Mesenchymal stem cell (in vitro differentiated cells and primary cell): ENCODE measurements around the gene PIBF1.

Source experiments
- DNase-seq: peaks from one replicate; pipeline ENCODE4 v3.0.0-alpha.2; 2013
- H2AFZ ChIP-seq: one replicate; pipeline ENCODE4 v1.6.1; 2013; ENCODE audit warnings: low read depth, mild to moderate bottlenecking, control low read depth, inconsistent platforms, low read length, moderate library complexity
- H2AK5ac ChIP-seq: 2 replicates; pipeline ENCODE4 v1.6.1; 2013; ENCODE audit warnings: low read length, moderate library complexity, mild to moderate bottlenecking, inconsistent platforms; ENCODE audit not compliant: severe bottlenecking
- H2BK120ac ChIP-seq: one replicate; pipeline ENCODE4 v1.6.1; 2013; ENCODE audit warnings: low read depth, mild to moderate bottlenecking, inconsistent platforms, low read length, moderate library complexity
- H2BK12ac ChIP-seq, 2 experiments: one replicate each; pipeline ENCODE4 v1.6.1; 2013; ENCODE audit warnings: inconsistent platforms in 2 of 2, low read length in 2 of 2, mild to moderate bottlenecking in 2 of 2, moderate library complexity in 2 of 2, control low read depth in 1 of 2
- H2BK15ac ChIP-seq: one replicate; pipeline ENCODE4 v1.6.1; 2013; ENCODE audit warnings: mild to moderate bottlenecking, low read depth, inconsistent platforms; ENCODE audit not compliant: poor library complexity, severe bottlenecking
- H2BK5ac ChIP-seq: 2 replicates; pipeline ENCODE4 v1.6.1; 2013; ENCODE audit warnings: low read depth, mild to moderate bottlenecking, low read length, control low read depth, inconsistent platforms; ENCODE audit not compliant: poor library complexity, severe bottlenecking
- H3K14ac ChIP-seq, 2 experiments: one replicate each; pipeline ENCODE4 v1.6.1; 2013; ENCODE audit warnings: inconsistent platforms in 2 of 2, low read length in 2 of 2, control low read depth in 1 of 2, mild to moderate bottlenecking in 1 of 2, moderate library complexity in 1 of 2
- H3K18ac ChIP-seq, 2 experiments: one replicate each; pipeline ENCODE4 v1.6.1; 2013; ENCODE audit warnings: inconsistent platforms in 2 of 2, low read length in 2 of 2, control low read depth in 1 of 2, low read depth in 1 of 2, mild to moderate bottlenecking in 1 of 2
- H3K23ac ChIP-seq, 2 experiments: one replicate each; pipeline ENCODE4 v1.6.1; 2013; ENCODE audit warnings: inconsistent platforms in 2 of 2, low read length in 2 of 2, mild to moderate bottlenecking in 2 of 2, moderate library complexity in 2 of 2, control low read depth in 1 of 2
- H3K27ac ChIP-seq: 2 replicates; pipeline ENCODE4 v1.5.1; 2013; ENCODE audit warnings: mild to moderate bottlenecking, moderate library complexity, low read length, control low read depth, inconsistent platforms; ENCODE audit not compliant: poor library complexity, severe bottlenecking
- H3K27me3 ChIP-seq, 2 experiments: 2 replicates each; pipeline versions ENCODE4 v1.6.1 to v1.7.0; 2013; ENCODE audit warnings: low read length in 2 of 2, mild to moderate bottlenecking in 2 of 2, moderate library complexity in 2 of 2, control low read depth in 1 of 2, inconsistent platforms in 1 of 2; ENCODE audit not compliant: control insufficient read depth in 1 of 2, insufficient read depth in 1 of 2
- H3K36me3 ChIP-seq, 2 experiments: 2 replicates each; pipeline versions ENCODE4 v1.6.1 to v1.7.0; 2013; ENCODE audit warnings: low read length in 2 of 2, control low read depth in 1 of 2, inconsistent platforms in 1 of 2, low read depth in 1 of 2, mild to moderate bottlenecking in 1 of 2; ENCODE audit not compliant: insufficient read depth in 2 of 2, control insufficient read depth in 1 of 2
- H3K4ac ChIP-seq, 2 experiments: one replicate each; pipeline ENCODE4 v1.6.1; 2013; ENCODE audit warnings: inconsistent platforms in 2 of 2, low read length in 2 of 2, mild to moderate bottlenecking in 2 of 2, moderate library complexity in 2 of 2, control low read depth in 1 of 2, low read depth in 1 of 2
- H3K4me1 ChIP-seq: 2 replicates; pipeline ENCODE4 v1.6.1; 2013; ENCODE audit warnings: low read depth, low read length, control low read depth; ENCODE audit not compliant: control insufficient read depth, insufficient read depth
- H3K4me2 ChIP-seq: 2 replicates; pipeline ENCODE4 v1.6.1; 2013; ENCODE audit warnings: low read length, mild to moderate bottlenecking, inconsistent platforms; ENCODE audit not compliant: poor library complexity, severe bottlenecking
- H3K4me3 ChIP-seq, 2 experiments: 2 replicates each; pipeline versions ENCODE4 v1.5.1 to v1.7.0; 2013; ENCODE audit warnings: low read length in 2 of 2, mild to moderate bottlenecking in 2 of 2, control low read depth in 1 of 2, low read depth in 1 of 2; ENCODE audit not compliant: insufficient read depth in 1 of 2
- H3K79me1 ChIP-seq: replicated peaks from 2 replicates; pipeline ENCODE4 v1.6.1; 2013; ENCODE audit warnings: mild to moderate bottlenecking, control low read depth, low read length, inconsistent platforms; ENCODE audit not compliant: poor library complexity, severe bottlenecking
- H3K9ac ChIP-seq: 2 replicates; pipeline ENCODE4 v1.7.0; 2013; ENCODE audit warnings: mild to moderate bottlenecking, low read length, moderate library complexity
- H3K9me3 ChIP-seq: 2 replicates; pipeline ENCODE4 v1.7.0; 2013; ENCODE audit warnings: mild to moderate bottlenecking, low read length; ENCODE audit not compliant: control insufficient read depth
- H4K8ac ChIP-seq: one replicate; pipeline ENCODE4 v1.6.1; 2013; ENCODE audit warnings: inconsistent platforms, mild to moderate bottlenecking, low read length, moderate library complexity
- H4K91ac ChIP-seq: one replicate; pipeline ENCODE4 v1.6.1; 2013; ENCODE audit warnings: mild to moderate bottlenecking, low read length, inconsistent platforms
- WGBS: methylation state at CpG from one replicate; pipeline ENCODE4 v1.1.7; 2013; ENCODE audit warnings: mixed read lengths; 5-methylcytosine and 5-hydroxymethylcytosine counted together

PIBF1 gene

GRCh38 chr13:72788831-72789230 lies 6.9 kb downstream of the PIBF1 start:
- no peak overlapping the region for H4K91ac ChIP-seq
- H2AK5ac ChIP-seq, result no peak overlapping the region
- H2AFZ ChIP-seq, result no peak overlapping the region
- no peak overlapping the region for H3K27ac ChIP-seq
- no peak overlapping the region for H3K4me3 ChIP-seq
- H3K23ac ChIP-seq, result no peak overlapping the region
- H3K9ac ChIP-seq, result no peak overlapping the region
- H3K36me3 ChIP-seq, result peaks cover 6 to 46% of the 10 kb centered on the region in 2 experiments
- no peak overlapping the region for H2BK5ac ChIP-seq
- H4K8ac ChIP-seq, result no peak overlapping the region
- no peaks in the 10 kb centered on the region for H3K9me3 ChIP-seq
- H3K27me3 ChIP-seq, result no peaks in the 10 kb centered on the region
- no peak overlapping the region for H2BK12ac ChIP-seq
- no peak overlapping the region for H3K14ac ChIP-seq
- DNase-seq, result no peak
- H3K4me1 ChIP-seq, result no peaks in the 10 kb centered on the region
- WGBS, result no CpG with 5 or more reads among the region's 1 CpG
- no peak overlapping the region for H3K4ac ChIP-seq
- no peak overlapping the region for H2BK15ac ChIP-seq
- H3K4me2 ChIP-seq, result no peak overlapping the region
- H3K18ac ChIP-seq, result no peak overlapping the region
- no peak overlapping the region for H2BK120ac ChIP-seq
- peaks cover 31% of the 10 kb centered on the region for H3K79me1 ChIP-seq

- Histone ChIP-seq H2BK5ac (no peak overlapping the region), H3K79me1 (peaks cover 26% of the 10 kb centered on the region), H3K4me2 (no peak overlapping the region), H3K9me3 (no peaks in the 10 kb centered on the region), H3K18ac (no peak overlapping the region), H3K36me3 (peaks cover 6 to 55% of the 10 kb centered on the region in 2 experiments), H3K4ac (no peak overlapping the region), H2BK12ac (no peak overlapping the region), H2BK120ac (no peak overlapping the region), H3K27ac (no peak overlapping the region), H3K4me3 (no peak overlapping the region), H3K4me1 (no peaks in the 10 kb centered on the region), H3K14ac (no peak overlapping the region), H3K9ac (no peak overlapping the region), H4K8ac (no peak overlapping the region), H2BK15ac (no peak overlapping the region), H4K91ac (no peak overlapping the region), H3K23ac (no peak overlapping the region), H2AFZ (no peak overlapping the region), H3K27me3 (no peaks in the 10 kb centered on the region), H2AK5ac (no peak overlapping the region)
- no peak for DNase-seq
- WGBS, result 100% methylated on average over 1 of the region's 2 CpGs
Measured at GRCh38 chr13:72792640-72793039, 10.7 kb downstream of the PIBF1 start.

GRCh38 chr13:72798817-72799216 lies 16.9 kb downstream of the PIBF1 start:
- peaks cover 9% of the 10 kb centered on the region for H3K79me1 ChIP-seq
- no peak overlapping the region for H3K14ac ChIP-seq
- no peak overlapping the region for H2AK5ac ChIP-seq
- no peak overlapping the region for H3K4ac ChIP-seq
- no peak overlapping the region for H2BK5ac ChIP-seq
- H3K9me3 ChIP-seq, result no peaks in the 10 kb centered on the region
- H3K4me1 ChIP-seq, result no peaks in the 10 kb centered on the region
- H3K23ac ChIP-seq, result no peak overlapping the region
- 73% methylated on average over 3 of the region's 3 CpGs for WGBS
- H2AFZ ChIP-seq, result no peak overlapping the region
- DNase-seq, result no peak
- no peak overlapping the region for H4K8ac ChIP-seq
- H2BK120ac ChIP-seq, result no peak overlapping the region
- no peak overlapping the region for H2BK12ac ChIP-seq
- H3K4me3 ChIP-seq, result no peak overlapping the region
- no peak overlapping the region for H3K9ac ChIP-seq
- H3K36me3 ChIP-seq, result peaks cover 3 to 72% of the 10 kb centered on the region in 2 experiments
- no peak overlapping the region for H3K18ac ChIP-seq
- H4K91ac ChIP-seq, result no peak overlapping the region
- no peaks in the 10 kb centered on the region for H3K27me3 ChIP-seq
- H2BK15ac ChIP-seq, result no peak overlapping the region
- no peak overlapping the region for H3K27ac ChIP-seq
- no peak overlapping the region for H3K4me2 ChIP-seq

- Histone ChIP-seq H2BK5ac (no peak overlapping the region), H3K36me3 (peaks cover 7 to 46% of the 10 kb centered on the region in 2 experiments), H3K4ac (no peak overlapping the region), H4K8ac (no peak overlapping the region), H2BK15ac (no peak overlapping the region), H3K9ac (no peak overlapping the region), H2BK12ac (no peak overlapping the region), H3K14ac (no peak overlapping the region), H3K4me2 (no peak overlapping the region), H2AFZ (no peak overlapping the region), H3K79me1 (peaks cover 5% of the 10 kb centered on the region), H3K18ac (no peak overlapping the region), H3K4me1 (no peaks in the 10 kb centered on the region), H3K27me3 (no peaks in the 10 kb centered on the region), H4K91ac (no peak overlapping the region), H3K4me3 (no peak overlapping the region), H3K27ac (no peak overlapping the region), H3K23ac (no peak overlapping the region), H2AK5ac (no peak overlapping the region), H2BK120ac (no peak overlapping the region), H3K9me3 (no peaks in the 10 kb centered on the region)
- 100% methylated on average over 1 of the region's 1 CpG for WGBS
- no peak for DNase-seq
Measured at GRCh38 chr13:72804301-72804700, 22.4 kb downstream of the PIBF1 start.
